GM12878 (cell line): Measurements from ENCODE around the gene NEK2. TPM values are rescaled to one million over a fixed set of nuclear protein-coding genes. Genes with fewer than 3 reads are reported as not detected.

Experiments used
- ATF3 ChIP-seq: IDR thresholded peaks from 2 replicates; pipeline ENCODE4 v1.6.1; 2011; ENCODE audit warnings: low read depth, mild to moderate bottlenecking, low read length, moderate library complexity, borderline replicate concordance; ENCODE audit errors: extremely low read depth
- BCL11A ChIP-seq: IDR thresholded peaks from 2 replicates; pipeline ENCODE4 v1.6.1; 2011; ENCODE audit warnings: low read depth, low read length
- CTCF ChIP-seq, 3 experiments: IDR thresholded peaks in 2 of 3; conservative IDR thresholded peaks in 1 of 3; 2 replicates each; pipeline ENCODE4 v1.5.1; 2011; ENCODE audit warnings: low read depth in 3 of 3, low read length in 3 of 3, mild to moderate bottlenecking in 3 of 3, control low read depth in 2 of 3, moderate library complexity in 2 of 3, inconsistent platforms in 1 of 3, mixed read lengths in 1 of 3; ENCODE audit not compliant: control insufficient read depth in 2 of 3, insufficient read depth in 1 of 3; ENCODE audit errors: extremely low read depth in 1 of 3
- EED ChIP-seq: sonication (generic); IDR thresholded peaks from 2 replicates; pipeline ENCODE4 v1.6.1; 2016; ENCODE audit warnings: antibody characterized with exemption, low read depth
- ELK1 ChIP-seq: IDR thresholded peaks from 2 replicates; pipeline ENCODE4 v1.6.1; 2012; ENCODE audit warnings: low read depth, low read length, improper control_type of control experiment
- FOS ChIP-seq: IDR thresholded peaks from 3 replicates; pipeline ENCODE4 v1.6.1; 2011; ENCODE audit warnings: borderline replicate concordance; ENCODE audit not compliant: insufficient read length; ENCODE audit errors: extremely low read depth
- HSF1 ChIP-seq: fragments of 150-350 bp; IDR thresholded peaks from 2 replicates; pipeline ENCODE4 v1.6.1; 2014; ENCODE audit warnings: mild to moderate bottlenecking, low read depth, low read length
- IKZF1 ChIP-seq: fragments of 450-650 bp; conservative IDR thresholded peaks from 2 replicates; pipeline ENCODE4 v1.6.1; 2017; ENCODE audit warnings: antibody characterized with exemption, mild to moderate bottlenecking
- IRF3 ChIP-seq: fragments of 450-650 bp; IDR thresholded peaks from 2 replicates; pipeline ENCODE4 v1.6.1; 2014; ENCODE audit warnings: mild to moderate bottlenecking
- NR2F1 ChIP-seq: fragments of 450-650 bp; conservative IDR thresholded peaks from 2 replicates; pipeline ENCODE4 v1.6.1; 2017; ENCODE audit warnings: mild to moderate bottlenecking
- PAX5 ChIP-seq: IDR thresholded peaks from 2 replicates; pipeline ENCODE4 v1.6.1; 2011; ENCODE audit warnings: low read depth, low read length, borderline replicate concordance
- RAD21 ChIP-seq: IDR thresholded peaks from 2 replicates; pipeline ENCODE4 v1.6.1; 2011; ENCODE audit warnings: mild to moderate bottlenecking, low read depth, low read length, moderate library complexity; ENCODE audit not compliant: insufficient read depth
- RCOR1 ChIP-seq: conservative IDR thresholded peaks from 2 replicates; pipeline ENCODE4 v1.6.1; 2012; ENCODE audit warnings: low read depth, low read length, improper control_type of control experiment
- RELB ChIP-seq: fragments of 450-650 bp; IDR thresholded peaks from 2 replicates; pipeline ENCODE4 v1.6.1; 2017; ENCODE audit warnings: low read depth, mild to moderate bottlenecking, moderate library complexity
- SKIL ChIP-seq: fragments of 450-650 bp; IDR thresholded peaks from 2 replicates; pipeline ENCODE4 v1.6.1; 2017; ENCODE audit warnings: mild to moderate bottlenecking, low read depth, inconsistent platforms; ENCODE audit not compliant: poor library complexity, severe bottlenecking
- SMAD5 ChIP-seq: IDR thresholded peaks from 2 replicates; pipeline ENCODE4 v1.6.1; 2016; ENCODE audit warnings: antibody characterized with exemption, low read depth
- SMC3 ChIP-seq: IDR thresholded peaks from 2 replicates; pipeline ENCODE4 v1.6.1; 2011; ENCODE audit warnings: low read length, improper control_type of control experiment, borderline replicate concordance
- SREBF1 ChIP-seq: IDR thresholded peaks from 2 replicates; pipeline ENCODE4 v1.6.1; 2012; ENCODE audit warnings: mild to moderate bottlenecking, low read length
- TCF7 ChIP-seq: IDR thresholded peaks from 2 replicates; pipeline ENCODE4 v1.6.1; 2014; ENCODE audit warnings: antibody characterized with exemption, borderline replicate concordance
- ZNF24 ChIP-seq: fragments of 450-650 bp; IDR thresholded peaks from 2 replicates; pipeline ENCODE4 v1.6.1; 2017; ENCODE audit warnings: antibody characterized with exemption, mild to moderate bottlenecking
- polyA plus RNA-seq, 11 experiments: library from polyadenylated mRNA; depleted of rRNA in 4 of 11; unstranded in 6 of 11; stranded (reverse) in 5 of 11; fragments of >200 nt; fragmentation: Nextera tagmentation in 4 of 11; fragmentation: Illumina TruSeq in 1 of 11; extraction: Ambion mirVana in 4 of 11; extraction: Trizol in 1 of 11; gene quantifications; 1 replicate in 1 of 11; 2 replicates in 10 of 11; pipeline versions ENCODE4 v1.2.1 to v1.2.3, GENCODE V29; 2011 to 2016; ENCODE audit warnings: inconsistent platforms in 2 of 11, missing spikeins in 2 of 11, low read depth in 1 of 11
- total RNA-seq, 4 experiments: library from RNA; depleted of rRNA in 3 of 4; stranded (reverse); fragments of >200 nt in 3 of 4; fragmentation: Illumina TruSeq in 1 of 4; extraction: Trizol in 1 of 4; gene quantifications; 2 replicates each; pipeline versions ENCODE4 v1.2.1 to v1.2.3, GENCODE V29; 2013 to 2021

The NEK2 gene
- total and polyA plus RNA-seq, 10 of the 15 experiments (the other 5 are each of a cell fraction or from before 2014, with no cell fraction given): 16.7 to 49.7 (median 36.9) TPM

- TF ChIP-seq SKIL: peak; percentile 77
- no peak for TF ChIP-seq PAX5
- no peak for TF ChIP-seq NR2F1
- TF ChIP-seq IKZF1: no peak
- no peak for TF ChIP-seq BCL11A
- TF ChIP-seq IRF3: no peak
- TF ChIP-seq SREBF1: no peak
- peak; percentile 66 to 87 (median 81); a peak in 5 of 6 replicates for TF ChIP-seq CTCF (IDR thresholded peaks at IDR 0.05 in 2 of 3, conservative IDR thresholded peaks at IDR 0.05 in 1 of 3; ENCODE audit: control insufficient read depth in 2 of 3, extremely low read depth in 1 of 3, insufficient read depth in 1 of 3, low read depth in 3 of 3, low read length in 3 of 3)
- TF ChIP-seq RAD21: peak; percentile 88
- no peak for TF ChIP-seq SMAD5
- no peak for TF ChIP-seq TCF7
- TF ChIP-seq ELK1: no peak
- no peak for TF ChIP-seq EED
- peak; percentile 84 for TF ChIP-seq RELB
- no peak for TF ChIP-seq RCOR1
- TF ChIP-seq FOS: no peak
- TF ChIP-seq SMC3: peak; percentile 55; the same call in 1 of the 2 replicates
- no peak for TF ChIP-seq HSF1
- TF ChIP-seq ATF3: peak; percentile 41; the same call in 1 of the 2 replicates
- no peak for TF ChIP-seq ZNF24
These were observed 5.4 kb upstream of the NEK2 start (continued) for GRCh38 chr1:211680752-211681327.
